GM12873 (cell line): ENCODE data around the gene NUP214.
A peak's percentile ranks its signal among the peaks of the same experiment; 100 is the strongest.

ENCODE experiments used
- TF ChIP-seq, protein P1 (sequence below): IDR thresholded peaks from 2 replicates; pipeline ENCODE4 v1.5.1; 2012; ENCODE audit warnings: low read depth, mild to moderate bottlenecking, moderate library complexity, low read length, control low read depth; ENCODE audit not compliant: insufficient read depth; ENCODE audit errors: missing control alignments

The NUP214 gene

DNA sequence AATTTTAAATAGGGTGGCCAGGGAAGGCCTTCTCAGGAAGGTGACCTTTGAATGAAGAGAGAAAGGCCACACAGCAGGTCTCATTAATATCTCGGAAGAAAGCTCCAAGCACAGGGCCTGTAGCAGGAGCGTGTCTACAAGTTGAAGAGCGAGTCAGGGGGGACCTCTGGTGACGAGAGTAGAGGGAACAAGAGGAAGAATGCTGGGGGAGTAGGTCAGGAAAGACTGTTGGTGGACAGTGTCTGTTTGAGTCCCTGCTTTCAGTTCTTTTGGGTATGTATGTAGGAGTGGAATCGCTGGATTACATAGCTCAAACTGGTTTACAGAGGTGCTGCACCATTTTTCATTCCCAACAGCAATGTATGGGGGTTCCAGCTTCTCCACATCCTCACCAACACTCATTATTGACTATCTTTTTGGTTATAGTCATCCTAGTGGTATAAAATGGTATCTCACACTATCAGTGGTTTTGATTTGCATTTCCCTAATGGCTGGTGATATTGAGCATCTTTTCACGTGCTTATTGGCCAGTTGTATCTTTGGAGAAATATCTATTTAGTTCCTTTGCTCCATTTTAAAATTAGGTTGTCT, 55.8 kb downstream of the NUP214 start:
- TF ChIP-seq, protein P1, sequence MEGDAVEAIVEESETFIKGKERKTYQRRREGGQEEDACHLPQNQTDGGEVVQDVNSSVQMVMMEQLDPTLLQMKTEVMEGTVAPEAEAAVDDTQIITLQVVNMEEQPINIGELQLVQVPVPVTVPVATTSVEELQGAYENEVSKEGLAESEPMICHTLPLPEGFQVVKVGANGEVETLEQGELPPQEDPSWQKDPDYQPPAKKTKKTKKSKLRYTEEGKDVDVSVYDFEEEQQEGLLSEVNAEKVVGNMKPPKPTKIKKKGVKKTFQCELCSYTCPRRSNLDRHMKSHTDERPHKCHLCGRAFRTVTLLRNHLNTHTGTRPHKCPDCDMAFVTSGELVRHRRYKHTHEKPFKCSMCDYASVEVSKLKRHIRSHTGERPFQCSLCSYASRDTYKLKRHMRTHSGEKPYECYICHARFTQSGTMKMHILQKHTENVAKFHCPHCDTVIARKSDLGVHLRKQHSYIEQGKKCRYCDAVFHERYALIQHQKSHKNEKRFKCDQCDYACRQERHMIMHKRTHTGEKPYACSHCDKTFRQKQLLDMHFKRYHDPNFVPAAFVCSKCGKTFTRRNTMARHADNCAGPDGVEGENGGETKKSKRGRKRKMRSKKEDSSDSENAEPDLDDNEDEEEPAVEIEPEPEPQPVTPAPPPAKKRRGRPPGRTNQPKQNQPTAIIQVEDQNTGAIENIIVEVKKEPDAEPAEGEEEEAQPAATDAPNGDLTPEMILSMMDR: peak; percentile 42

DNA sequence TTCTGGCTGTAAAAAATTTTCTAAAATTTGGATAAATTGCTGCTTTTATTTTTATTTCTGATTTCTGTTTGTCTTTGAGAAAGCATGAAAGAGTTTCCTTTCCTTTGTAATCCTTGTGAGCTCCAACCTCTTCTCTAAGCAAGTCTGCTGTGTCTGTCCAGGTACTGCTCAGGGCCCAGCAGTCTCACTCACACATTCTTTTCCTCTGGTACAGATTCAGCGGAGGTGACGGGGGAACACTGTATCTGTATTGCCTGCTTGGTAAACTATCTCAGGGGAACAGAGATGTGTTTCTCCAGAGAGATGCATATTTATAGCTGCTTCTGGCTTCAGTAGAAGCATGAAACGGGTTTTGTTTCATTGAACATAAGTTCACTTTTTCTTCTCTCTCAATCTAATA, 60.5 kb downstream of the NUP214 start:
- TF ChIP-seq, protein P1: no peak

DNA sequence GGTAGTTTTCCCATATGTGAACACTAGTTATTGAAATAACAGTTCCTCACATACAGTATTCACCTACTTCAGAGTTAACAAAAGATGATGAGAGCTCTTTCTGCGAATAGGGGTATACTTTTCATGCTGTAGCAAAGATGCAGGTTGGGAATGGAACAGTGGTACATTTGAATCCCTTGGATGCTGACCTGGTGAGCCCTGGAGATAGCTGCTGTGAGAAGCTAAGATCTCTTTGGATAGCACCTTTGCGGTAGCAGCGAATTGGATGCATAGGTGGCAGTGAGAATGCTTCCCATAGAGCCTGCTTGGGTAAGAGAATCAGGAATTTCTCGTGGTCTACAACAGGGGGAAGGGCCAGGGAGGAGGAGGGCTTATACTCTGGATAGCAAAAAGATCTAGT, 61.2 kb downstream of the NUP214 start:
- TF ChIP-seq, protein P1: no peak

DNA sequence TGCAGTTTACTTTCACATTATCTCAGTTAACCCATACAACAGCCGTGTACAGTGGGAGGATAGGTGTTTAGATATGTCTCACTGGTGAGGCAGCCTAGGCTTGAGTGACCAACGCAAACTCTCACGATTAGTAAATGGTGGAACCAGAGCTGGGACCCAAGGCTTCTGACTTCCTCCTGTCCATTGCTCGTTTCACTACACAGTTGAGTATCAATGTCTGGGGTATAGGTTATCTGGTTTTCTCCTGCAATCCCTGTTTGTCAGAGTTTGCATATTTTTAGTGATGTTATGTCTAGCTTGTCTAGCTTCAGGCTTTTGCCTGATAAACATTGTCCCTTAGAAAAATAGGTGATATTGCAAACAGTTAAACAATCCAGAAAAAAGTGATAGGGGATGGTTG, 62.6 kb downstream of the NUP214 start:
- TF ChIP-seq, protein P1: no peak

DNA sequence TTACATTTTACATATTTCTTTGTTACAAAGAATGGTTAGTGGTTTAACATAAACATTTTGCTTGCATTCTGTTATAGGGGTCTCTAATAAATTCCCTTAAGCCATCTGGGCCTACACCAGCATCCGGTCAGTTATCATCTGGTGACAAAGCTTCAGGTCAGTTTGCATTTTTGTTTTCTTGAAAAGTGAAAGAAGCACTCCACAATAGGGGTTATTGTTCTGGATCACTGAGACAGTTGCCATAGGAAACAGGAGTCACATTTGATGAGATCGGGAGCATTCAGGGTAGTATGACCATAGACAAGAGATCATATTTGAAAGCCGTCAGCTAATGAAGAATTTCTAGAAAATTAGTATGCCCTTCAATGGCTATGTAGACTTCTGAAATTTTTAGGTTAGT, 63.6 kb downstream of the NUP214 start:
- TF ChIP-seq, protein P1: no peak

DNA sequence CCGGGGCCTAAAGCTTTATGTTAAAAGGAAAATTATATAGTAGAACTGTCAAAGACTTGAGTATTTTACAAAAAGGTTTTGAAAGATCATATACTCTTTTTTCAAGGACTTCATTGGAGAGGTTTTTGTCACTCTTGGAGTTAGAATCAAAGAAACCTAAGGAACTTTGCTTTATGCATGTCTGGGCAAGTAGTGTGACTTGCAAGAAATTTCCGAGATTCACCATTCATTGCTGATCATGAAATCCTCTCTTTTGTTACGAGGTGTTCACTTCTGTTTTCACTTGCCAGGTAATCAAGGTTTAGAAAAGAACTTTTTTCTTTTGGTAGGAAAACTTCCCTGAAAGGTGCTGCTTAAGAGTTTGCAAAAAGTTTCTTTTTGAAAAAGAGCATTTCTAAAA, 64.8 kb downstream of the NUP214 start:
- TF ChIP-seq, protein P1: no peak

DNA sequence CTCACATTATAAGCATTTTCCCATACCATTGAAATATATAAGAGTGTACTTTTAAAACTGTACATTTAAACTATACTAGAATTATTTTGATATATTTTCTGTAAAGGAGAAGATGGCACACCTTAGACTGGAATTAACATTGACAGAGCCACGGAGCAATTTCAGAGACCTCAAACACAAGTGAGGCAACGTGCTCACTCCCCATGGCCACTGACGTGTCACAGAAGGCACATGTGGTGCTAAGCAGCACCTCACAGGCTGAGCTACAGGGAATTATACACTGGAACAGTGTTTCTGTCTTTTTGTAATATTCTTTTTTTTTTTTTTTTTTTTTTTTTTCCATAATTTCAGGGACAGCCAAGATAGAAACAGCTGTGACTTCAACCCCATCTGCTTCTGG, 66.5 kb downstream of the NUP214 start:
- TF ChIP-seq, protein P1: no peak
